Breast epithelium (tissue), 3 donors: ENCODE measurements around the gene MYLK.

Experiments
- POLR2A ChIP-seq: fragments of 450-650 bp; IDR thresholded peaks from one replicate; pipeline ENCODE4 v1.6.1; 2016; ENCODE audit warnings: antibody characterized with exemption, mild to moderate bottlenecking, moderate library complexity
- POLR2AphosphoS5 ChIP-seq, 3 donors: sonication (generic); formaldehyde crosslinking; IDR thresholded peaks; one replicate each; pipeline ENCODE4 v1.6.1; 2017; ENCODE audit warnings: antibody characterized with exemption in 3 of 3
- TF ChIP-seq, protein P1 (sequence below), 3 donors: fragments of 450-650 bp; IDR thresholded peaks; one replicate each; pipeline ENCODE4 v1.5.1; 2016 to 2017; ENCODE audit warnings: antibody characterized with exemption in 3 of 3, mild to moderate bottlenecking in 3 of 3, moderate library complexity in 3 of 3

DNA sequence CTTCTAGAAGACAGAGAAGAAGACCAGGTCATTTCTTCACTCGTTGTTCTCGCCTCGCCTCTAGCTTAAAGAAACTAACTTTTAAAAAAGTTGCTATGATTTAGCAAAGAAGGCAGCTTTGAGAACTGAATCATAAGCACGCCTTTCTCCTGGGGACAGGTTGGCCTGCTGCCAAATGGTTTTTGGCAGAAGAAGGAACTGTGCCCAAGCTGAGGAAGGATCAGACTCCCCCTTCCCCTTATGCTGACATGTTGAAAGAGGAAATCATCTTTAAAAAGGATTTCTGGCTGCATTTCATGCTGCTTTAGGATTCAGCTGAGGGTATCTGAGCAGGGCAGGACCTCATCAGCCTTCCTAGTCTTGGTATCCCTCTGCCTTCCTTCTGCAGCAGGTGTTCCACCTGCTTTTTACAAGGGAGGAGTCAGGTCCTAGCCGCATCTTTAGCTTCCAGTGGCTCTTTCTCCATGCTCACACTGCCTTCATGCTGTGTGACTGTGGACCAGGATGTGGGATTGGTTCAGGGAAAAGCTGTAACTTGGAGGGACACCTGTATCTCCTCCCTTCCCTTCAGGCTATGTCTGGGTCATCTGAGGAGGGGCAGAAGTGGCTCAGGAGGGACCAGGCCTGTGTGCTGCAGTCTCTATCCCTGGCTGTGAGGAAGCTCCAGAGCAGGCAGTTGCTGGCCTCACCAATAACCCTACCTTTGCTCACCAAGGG, 265.2 kb downstream of the MYLK start:
- TF ChIP-seq, protein P1, sequence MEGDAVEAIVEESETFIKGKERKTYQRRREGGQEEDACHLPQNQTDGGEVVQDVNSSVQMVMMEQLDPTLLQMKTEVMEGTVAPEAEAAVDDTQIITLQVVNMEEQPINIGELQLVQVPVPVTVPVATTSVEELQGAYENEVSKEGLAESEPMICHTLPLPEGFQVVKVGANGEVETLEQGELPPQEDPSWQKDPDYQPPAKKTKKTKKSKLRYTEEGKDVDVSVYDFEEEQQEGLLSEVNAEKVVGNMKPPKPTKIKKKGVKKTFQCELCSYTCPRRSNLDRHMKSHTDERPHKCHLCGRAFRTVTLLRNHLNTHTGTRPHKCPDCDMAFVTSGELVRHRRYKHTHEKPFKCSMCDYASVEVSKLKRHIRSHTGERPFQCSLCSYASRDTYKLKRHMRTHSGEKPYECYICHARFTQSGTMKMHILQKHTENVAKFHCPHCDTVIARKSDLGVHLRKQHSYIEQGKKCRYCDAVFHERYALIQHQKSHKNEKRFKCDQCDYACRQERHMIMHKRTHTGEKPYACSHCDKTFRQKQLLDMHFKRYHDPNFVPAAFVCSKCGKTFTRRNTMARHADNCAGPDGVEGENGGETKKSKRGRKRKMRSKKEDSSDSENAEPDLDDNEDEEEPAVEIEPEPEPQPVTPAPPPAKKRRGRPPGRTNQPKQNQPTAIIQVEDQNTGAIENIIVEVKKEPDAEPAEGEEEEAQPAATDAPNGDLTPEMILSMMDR (IDR thresholded peaks at IDR 0.05) = no peak
- no peak for TF ChIP-seq POLR2A
- TF ChIP-seq POLR2AphosphoS5 (IDR thresholded peaks at IDR 0.05) = no peak
